OCI-LY1 (cell line): ENCODE results near the gene SOX18.

Experiments
- H2AFZ ChIP-seq: fragments of 200-600 bp; sonication (generic), shearing (Covaris generic); 2 replicates; pipeline ENCODE4 v1.6.0; 2014; ENCODE audit warnings: antibody characterized with exemption, mild to moderate bottlenecking, low read length
- H3F3A ChIP-seq: fragments of 200-600 bp; sonication (generic), shearing (Covaris generic); 2 replicates; pipeline ENCODE4 v1.6.0; 2014; ENCODE audit warnings: mild to moderate bottlenecking, antibody characterized with exemption, low read length, moderate library complexity; ENCODE audit not compliant: insufficient read depth
- H3K27ac ChIP-seq: fragments of 200-600 bp; sonication (generic); 2 replicates; pipeline ENCODE4 v1.5.1; 2014; ENCODE audit warnings: low read length, mixed run types, mild to moderate bottlenecking, low read depth; ENCODE audit not compliant: poor library complexity, severe bottlenecking
- H3K27me3 ChIP-seq: fragments of 200-600 bp; sonication (generic); 2 replicates; pipeline ENCODE4 v1.6.0; 2014; ENCODE audit warnings: antibody characterized with exemption, mild to moderate bottlenecking, low read length, moderate library complexity; ENCODE audit not compliant: insufficient read depth
- H3K36me3 ChIP-seq: fragments of 200-600 bp; sonication (generic); 2 replicates; pipeline ENCODE4 v1.6.1; 2014; ENCODE audit warnings: mild to moderate bottlenecking, antibody characterized with exemption, low read length, moderate library complexity, mixed read lengths; ENCODE audit not compliant: insufficient read depth
- H3K4me1 ChIP-seq: fragments of 200-600 bp; sonication (generic); 2 replicates; pipeline ENCODE4 v1.5.1; 2014; ENCODE audit warnings: mild to moderate bottlenecking, low read length, moderate library complexity; ENCODE audit not compliant: insufficient read depth, severe bottlenecking
- H3K4me2 ChIP-seq: fragments of 200-600 bp; sonication (generic), shearing (Covaris generic); 2 replicates; pipeline ENCODE4 v1.6.1; 2014; ENCODE audit warnings: low read length
- H3K4me3 ChIP-seq: fragments of 200-600 bp; sonication (generic); 2 replicates; pipeline ENCODE4 v1.5.1; 2014; ENCODE audit warnings: low read length, low read depth, mild to moderate bottlenecking, mixed read lengths; ENCODE audit not compliant: poor library complexity, severe bottlenecking
- H3K79me2 ChIP-seq: fragments of 200-600 bp; shearing (Covaris generic); 2 replicates; pipeline ENCODE4 v1.6.1; 2016; ENCODE audit warnings: mixed run types, low read length, mixed read lengths; ENCODE audit not compliant: insufficient read depth
- H3K9ac ChIP-seq: fragments of 200-600 bp; sonication (generic), shearing (Covaris generic); 2 replicates; pipeline ENCODE4 v1.6.1; 2014; ENCODE audit warnings: mild to moderate bottlenecking, low read length, mixed read lengths
- H3K9me2 ChIP-seq: fragments of 200-600 bp; sonication (generic), shearing (Covaris generic); 2 replicates; pipeline ENCODE4 v1.6.1; 2014; ENCODE audit warnings: low read depth, mild to moderate bottlenecking, low read length, mixed read lengths
- H3K9me3 ChIP-seq: fragments of 200-600 bp; shearing (Covaris generic); 2 replicates; pipeline ENCODE4 v1.6.1; 2014; ENCODE audit warnings: low read length, mixed read lengths
- H4K20me1 ChIP-seq: fragments of 200-600 bp; sonication (generic), shearing (Covaris generic); 2 replicates; pipeline ENCODE4 v1.6.0; 2016; ENCODE audit warnings: mild to moderate bottlenecking, low read length; ENCODE audit not compliant: insufficient read depth
- EZH2 ChIP-seq: fragments of 200-600 bp; sonication (generic), shearing (Covaris generic); IDR thresholded peaks from 2 replicates; pipeline ENCODE4 v1.8.0; 2017; ENCODE audit warnings: borderline replicate concordance, mixed run types, mild to moderate bottlenecking, antibody characterized with exemption, low read length, moderate library complexity, mixed read lengths
- TF ChIP-seq, protein P1 (sequence below): fragments of 200-600 bp; sonication (generic), shearing (Covaris generic); IDR thresholded peaks from 2 replicates; pipeline ENCODE4 v1.5.1; 2017; ENCODE audit warnings: mild to moderate bottlenecking, antibody characterized with exemption, low read length, moderate library complexity, mixed read lengths

Gene SOX18

GRCh38 chr20:64080813-64081623, 31.6 kb upstream of the SOX18 start:
- H3K79me2 ChIP-seq = no peaks in the 10 kb centered on the region
- no peaks in the 10 kb centered on the region for H3K9me2 ChIP-seq
- H4K20me1 ChIP-seq = no peaks in the 10 kb centered on the region
- H3F3A ChIP-seq = no peaks in the 10 kb centered on the region
- H2AFZ ChIP-seq = no peak overlapping the region
- H3K9me3 ChIP-seq = no peaks in the 10 kb centered on the region
- no peaks in the 10 kb centered on the region for H3K36me3 ChIP-seq
- H3K27ac ChIP-seq = no peak overlapping the region
- no peak overlapping the region for H3K4me3 ChIP-seq
- H3K9ac ChIP-seq = no peak overlapping the region; the same call in 1 of the 2 replicates
- H3K4me1 ChIP-seq = peaks cover 34% of the 10 kb centered on the region
- H3K27me3 ChIP-seq = no peaks in the 10 kb centered on the region; the same call in 1 of the 2 replicates
- H3K4me2 ChIP-seq = no peak overlapping the region
- TF ChIP-seq, protein P1, sequence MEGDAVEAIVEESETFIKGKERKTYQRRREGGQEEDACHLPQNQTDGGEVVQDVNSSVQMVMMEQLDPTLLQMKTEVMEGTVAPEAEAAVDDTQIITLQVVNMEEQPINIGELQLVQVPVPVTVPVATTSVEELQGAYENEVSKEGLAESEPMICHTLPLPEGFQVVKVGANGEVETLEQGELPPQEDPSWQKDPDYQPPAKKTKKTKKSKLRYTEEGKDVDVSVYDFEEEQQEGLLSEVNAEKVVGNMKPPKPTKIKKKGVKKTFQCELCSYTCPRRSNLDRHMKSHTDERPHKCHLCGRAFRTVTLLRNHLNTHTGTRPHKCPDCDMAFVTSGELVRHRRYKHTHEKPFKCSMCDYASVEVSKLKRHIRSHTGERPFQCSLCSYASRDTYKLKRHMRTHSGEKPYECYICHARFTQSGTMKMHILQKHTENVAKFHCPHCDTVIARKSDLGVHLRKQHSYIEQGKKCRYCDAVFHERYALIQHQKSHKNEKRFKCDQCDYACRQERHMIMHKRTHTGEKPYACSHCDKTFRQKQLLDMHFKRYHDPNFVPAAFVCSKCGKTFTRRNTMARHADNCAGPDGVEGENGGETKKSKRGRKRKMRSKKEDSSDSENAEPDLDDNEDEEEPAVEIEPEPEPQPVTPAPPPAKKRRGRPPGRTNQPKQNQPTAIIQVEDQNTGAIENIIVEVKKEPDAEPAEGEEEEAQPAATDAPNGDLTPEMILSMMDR = no peak
- TF ChIP-seq EZH2 = no peak

DNA sequence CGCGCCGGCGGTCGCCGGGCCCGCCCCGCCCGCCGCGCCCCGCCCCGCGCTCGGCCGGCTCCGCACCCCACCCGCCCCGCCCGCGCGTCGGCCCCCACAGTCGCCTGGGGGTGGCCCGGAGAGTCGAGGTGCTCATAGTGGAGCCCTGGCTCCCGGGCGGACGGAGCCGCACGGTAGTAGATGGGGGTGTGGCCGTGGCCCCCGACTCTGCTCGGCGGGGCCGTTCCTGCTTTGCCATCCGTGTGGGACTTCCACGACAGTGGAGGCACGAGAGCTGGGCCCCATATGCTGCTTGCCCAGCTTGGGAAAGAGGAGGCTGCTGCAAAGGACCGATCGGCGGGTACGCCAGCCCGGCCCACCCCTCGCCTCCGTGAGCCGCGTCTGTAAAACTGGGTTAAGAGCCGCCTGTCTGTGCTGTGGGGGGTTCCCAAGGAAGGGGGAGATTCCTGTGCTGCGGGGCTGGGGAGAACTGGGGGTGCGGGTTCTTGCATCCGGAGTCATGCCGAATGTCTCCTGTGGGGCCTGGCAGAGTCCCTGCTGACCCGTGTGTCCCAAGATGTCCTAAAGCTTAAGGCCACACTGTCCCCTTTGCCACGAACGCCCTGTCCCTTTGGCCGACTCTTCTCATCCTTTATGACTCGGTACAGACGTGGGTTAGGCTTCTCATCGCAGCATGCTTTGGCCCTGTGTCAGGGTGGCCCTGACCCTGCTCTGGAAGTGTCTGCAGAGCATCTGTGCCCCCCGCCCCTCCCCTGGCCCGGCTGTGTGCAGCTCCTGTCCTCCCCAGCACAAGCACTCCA, 30.8 kb upstream of the SOX18 start, which contains the start of gene OPRL1:
Gene OPRL1, plus strand, starts transcription at position 70 of the 800 bp plus-strand sequence. CDS start 12,639 bp downstream, outside the sequence.
- H3K27ac ChIP-seq = no peak within 1 kb of the TSS
- peak within 1 kb of the TSS; percentile 78 for H3K9ac ChIP-seq
- H3K79me2 ChIP-seq = no peaks in the 10 kb centered on the region
- no peak within 1 kb of the TSS for H2AFZ ChIP-seq
- peaks cover 34% of the 10 kb centered on the region for H3K4me1 ChIP-seq
- TF ChIP-seq EZH2 = no peak
- TF ChIP-seq, protein P1 = no peak
- no peaks in the 10 kb centered on the region for H3K36me3 ChIP-seq
- no peaks in the 10 kb centered on the region for H3F3A ChIP-seq
- H3K27me3 ChIP-seq = no peaks in the 10 kb centered on the region; the same call in 1 of the 2 replicates
- no peaks in the 10 kb centered on the region for H3K9me3 ChIP-seq
- peak within 1 kb of the TSS; percentile 74 for H3K4me3 ChIP-seq
- no peaks in the 10 kb centered on the region for H3K9me2 ChIP-seq
- peak within 1 kb of the TSS; percentile 75 for H3K4me2 ChIP-seq
- H4K20me1 ChIP-seq = no peaks in the 10 kb centered on the region

GRCh38 chr20:64079273-64080012, 30.0 kb upstream of the SOX18 start, which contains the start of gene RGS19:
Gene RGS19 (minus strand): TSS chr20:64079518. CDS start chr20:64076886, 2,632 bp downstream.
- Histone ChIP-seq H2AFZ (no peak within 1 kb of the TSS), H3K27ac (no peak within 1 kb of the TSS), H3K4me1 (peaks cover 34% of the 10 kb centered on the region)

More at GRCh38 chr20:64079273-64080012, 30.0 kb upstream of the SOX18 start, which contains the start of gene RGS19:
- Histone ChIP-seq H3K9ac (peak within 1 kb of the TSS; percentile 78), H3K4me3 (peak within 1 kb of the TSS; percentile 74), H4K20me1 (no peaks in the 10 kb centered on the region), H3K9me2 (no peaks in the 10 kb centered on the region), H3K9me3 (no peaks in the 10 kb centered on the region), H3F3A (no peaks in the 10 kb centered on the region), H3K27me3 (no peaks in the 10 kb centered on the region; the same call in 1 of the 2 replicates), H3K79me2 (no peaks in the 10 kb centered on the region), H3K36me3 (no peaks in the 10 kb centered on the region), H3K4me2 (peak within 1 kb of the TSS; percentile 75)
- TF ChIP-seq, protein P1 = no peak
- TF ChIP-seq EZH2 = no peak
